EL (cell line): ENCODE data around the gene MBD6.
"Not testable (repeated sequence)": the region's sequence is repeated elsewhere in the genome, so short reads cannot be mapped to it uniquely, and the experiment has no call there.

Source experiments
- DNase-seq: peaks from one replicate; pipeline ENCODE4 v3.0.0-alpha.2; 2016

The MBD6 gene

DNA sequence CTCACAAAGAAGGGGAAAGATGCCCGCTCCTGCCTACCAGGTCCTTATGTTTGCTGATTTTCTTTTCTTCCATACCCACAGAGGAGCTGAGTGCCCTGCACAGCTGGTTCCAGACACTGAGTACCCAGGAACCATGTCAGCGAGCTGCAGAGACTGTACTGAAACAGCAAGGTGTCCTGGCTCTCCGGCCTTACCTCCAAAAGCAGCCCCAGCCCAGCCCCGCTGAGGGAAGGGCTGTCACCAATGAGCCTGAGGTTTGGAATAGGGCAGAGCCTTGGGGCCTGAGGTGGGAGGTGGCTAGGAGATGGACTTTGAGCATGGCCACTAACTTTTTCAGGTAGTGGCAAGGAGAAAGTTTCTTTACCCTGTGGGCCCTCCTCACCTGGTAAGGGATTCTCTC, 32.5 kb upstream of the MBD6 start:
- no peak for DNase-seq

DNA sequence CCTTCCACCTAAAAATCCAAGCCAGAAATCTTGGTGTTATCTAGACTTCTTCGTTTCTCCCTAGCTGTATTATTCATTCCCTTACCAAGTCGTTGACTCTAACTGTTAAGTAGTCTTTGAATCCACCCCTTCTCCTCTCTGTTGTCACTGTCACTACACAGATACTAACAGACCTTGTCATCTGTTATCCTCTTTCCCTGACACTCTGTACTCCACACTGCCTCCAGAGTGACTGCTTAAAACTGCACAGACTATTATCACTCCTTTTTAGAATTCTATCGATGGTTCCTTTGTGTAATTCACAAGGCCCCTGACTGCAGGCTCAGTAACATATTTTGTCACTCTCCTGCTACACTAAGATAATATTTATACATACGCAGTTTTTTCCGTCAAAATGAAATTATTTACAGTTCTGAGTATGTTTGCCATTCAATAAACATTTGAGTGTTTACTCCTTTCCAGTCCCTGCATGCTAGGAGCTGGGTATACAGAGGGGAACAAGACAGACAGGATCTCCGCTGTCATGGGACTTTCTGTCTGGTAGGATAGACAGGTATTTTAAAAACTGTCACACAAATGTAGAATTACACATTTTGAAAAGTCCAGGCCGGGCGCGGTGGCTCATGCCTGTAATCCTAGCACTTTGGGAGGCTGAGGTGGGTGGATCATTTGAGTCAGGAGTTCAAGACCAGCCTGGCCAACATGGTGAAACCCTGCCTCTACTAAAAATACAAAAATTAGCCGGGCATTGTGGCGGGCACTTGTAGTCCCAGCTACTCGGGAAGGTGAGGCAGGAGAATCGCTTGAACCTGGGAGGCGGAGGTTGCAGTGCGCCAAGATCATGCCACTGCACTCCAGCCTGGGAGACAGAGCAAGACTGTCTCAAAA, 31.0 kb upstream of the MBD6 start:
- DNase-seq: no peak

DNA sequence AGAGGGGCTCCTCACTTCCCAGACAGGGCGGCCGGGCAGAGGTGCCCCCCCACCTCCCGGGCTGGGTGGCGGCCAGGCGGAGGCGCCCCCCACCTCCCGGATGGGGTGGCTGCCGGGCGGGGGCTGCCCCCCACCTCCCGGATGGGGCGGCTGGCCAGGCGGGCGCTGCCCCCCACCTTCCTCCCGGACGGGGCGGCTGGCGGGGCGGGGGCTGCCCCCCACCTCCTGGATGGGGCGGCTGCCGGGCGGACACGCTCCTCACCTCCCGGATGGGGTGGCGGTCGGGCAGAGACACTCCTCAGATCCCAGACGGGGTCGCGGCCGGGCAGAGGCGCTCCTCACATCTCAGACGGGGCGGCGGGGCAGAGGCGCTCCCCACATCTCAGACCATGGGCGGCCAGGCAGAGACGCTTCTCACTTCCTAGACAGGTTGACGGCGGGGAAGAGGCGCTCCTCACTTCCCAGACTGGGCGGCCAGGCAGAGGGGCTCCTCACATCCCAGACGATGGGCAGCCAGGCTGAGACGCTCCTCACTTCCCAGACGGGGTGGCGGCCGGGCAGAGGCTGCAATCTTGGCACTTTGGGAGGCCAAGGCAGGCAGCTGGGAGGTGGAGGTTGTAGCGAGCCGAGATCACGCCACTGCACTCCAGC, 27.4 kb upstream of the MBD6 start:
- DNase-seq: not testable (repeated sequence)

DNA sequence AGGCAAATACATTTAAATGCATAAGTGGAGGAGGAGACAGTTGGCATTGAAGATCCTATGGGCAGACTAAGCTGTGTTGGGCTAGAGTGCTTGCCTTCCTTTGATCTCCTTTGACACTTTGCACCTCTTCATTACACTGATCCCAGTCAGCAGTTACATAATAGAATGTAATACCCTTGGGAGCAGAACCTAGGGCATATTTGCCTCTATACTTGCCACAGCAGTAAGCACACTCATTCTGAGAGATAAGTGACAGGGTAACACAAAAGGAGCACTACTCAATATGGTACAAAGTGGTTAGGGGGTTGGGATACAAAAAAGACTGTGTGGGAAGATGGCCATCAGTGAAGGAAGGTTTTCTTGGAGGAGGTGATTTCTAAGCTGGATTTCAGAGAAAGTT, 25.8 kb upstream of the MBD6 start:
- DNase-seq: no peak

DNA sequence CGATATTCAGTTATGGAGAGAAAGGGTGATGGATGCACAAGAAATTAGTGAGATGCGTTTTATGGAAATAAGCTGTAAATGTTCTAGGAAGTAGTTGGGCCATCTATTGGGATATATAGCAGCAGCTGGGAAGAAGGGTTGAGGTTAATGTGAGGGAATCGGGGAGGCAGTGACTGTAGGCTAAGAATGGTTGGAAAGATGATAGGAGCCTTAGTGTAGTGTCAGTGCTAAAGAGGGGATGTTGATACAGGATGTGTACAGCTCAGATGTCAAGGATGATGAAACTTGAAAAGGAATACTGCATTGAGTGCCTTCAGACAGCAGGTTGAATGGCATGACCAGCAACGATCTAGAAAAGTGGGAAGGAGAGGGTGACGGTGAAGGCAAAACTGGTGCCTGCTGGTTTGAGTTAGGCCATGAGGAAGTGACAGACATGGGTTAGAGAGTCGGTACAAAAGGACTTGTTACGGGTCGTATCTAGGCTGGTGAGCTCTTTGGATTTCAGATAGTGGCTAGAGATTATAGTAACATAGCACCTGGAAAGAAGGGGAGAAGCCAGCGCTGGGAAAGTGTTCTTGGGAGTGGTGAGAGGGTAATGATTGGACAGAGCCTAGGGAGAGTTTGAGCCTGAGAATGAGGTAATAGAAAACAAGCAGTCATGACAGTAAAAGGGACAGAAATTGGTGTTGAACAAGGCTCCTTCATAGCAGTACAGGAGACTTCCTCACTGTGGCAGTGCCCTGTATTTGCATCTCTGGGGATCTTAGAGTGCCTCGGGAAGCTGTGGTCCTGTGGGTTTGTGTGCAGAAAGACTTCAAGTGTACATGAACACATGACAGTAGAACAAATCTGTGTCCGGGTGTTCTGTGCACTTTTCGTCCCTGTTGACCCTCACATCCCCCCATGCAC, 25.1 kb upstream of the MBD6 start:
- DNase-seq: no peak

DNA sequence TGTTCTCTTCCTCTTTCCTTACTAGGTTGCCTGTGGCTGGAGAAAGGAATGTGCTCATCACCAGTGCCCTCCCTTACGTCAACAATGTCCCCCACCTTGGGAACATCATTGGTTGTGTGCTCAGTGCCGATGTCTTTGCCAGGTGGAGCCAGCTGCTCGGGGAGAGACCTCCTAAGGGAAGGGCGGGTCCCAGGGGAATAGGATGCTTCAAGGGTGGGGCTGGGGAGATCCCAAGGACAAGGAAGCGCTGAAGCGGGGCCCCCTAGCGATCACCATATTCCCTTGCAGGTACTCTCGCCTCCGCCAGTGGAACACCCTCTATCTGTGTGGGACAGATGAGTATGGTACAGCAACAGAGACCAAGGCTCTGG, 24.5 kb upstream of the MBD6 start:
- DNase-seq: no peak

DNA sequence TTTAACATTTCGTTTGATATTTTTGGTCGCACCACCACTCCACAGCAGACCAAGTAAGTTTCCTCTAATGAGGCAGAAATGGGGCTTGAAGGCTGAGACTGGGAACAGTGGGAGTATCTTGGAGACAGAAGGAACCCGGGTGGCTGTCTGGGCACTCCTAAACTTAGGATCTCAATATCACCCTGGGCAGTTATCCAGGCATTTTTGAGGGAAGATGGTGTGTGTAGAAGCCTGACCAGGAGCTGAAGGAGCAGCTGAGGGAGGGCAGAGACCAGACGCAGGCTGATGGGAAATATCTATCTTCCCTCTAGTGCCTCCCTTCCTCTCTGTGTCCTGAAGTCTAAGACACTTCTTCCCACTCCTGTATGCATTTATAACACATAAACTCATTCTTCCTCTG, 24.1 kb upstream of the MBD6 start:
- DNase-seq: no peak

DNA sequence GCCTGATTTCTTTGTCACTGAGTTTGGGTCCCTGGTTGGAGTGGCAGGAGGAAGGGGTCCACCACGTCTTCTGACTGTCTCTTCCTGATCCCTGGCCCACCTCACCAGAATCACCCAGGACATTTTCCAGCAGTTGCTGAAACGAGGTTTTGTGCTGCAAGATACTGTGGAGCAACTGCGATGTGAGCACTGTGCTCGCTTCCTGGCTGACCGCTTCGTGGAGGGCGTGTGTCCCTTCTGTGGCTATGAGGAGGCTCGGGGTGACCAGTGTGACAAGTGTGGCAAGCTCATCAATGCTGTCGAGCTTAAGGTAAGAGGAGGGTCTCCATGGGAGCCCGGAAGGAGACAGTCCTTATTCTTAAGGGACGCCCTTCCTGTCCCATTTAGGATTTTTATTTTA, 22.4 kb upstream of the MBD6 start:
- no peak for DNase-seq

DNA sequence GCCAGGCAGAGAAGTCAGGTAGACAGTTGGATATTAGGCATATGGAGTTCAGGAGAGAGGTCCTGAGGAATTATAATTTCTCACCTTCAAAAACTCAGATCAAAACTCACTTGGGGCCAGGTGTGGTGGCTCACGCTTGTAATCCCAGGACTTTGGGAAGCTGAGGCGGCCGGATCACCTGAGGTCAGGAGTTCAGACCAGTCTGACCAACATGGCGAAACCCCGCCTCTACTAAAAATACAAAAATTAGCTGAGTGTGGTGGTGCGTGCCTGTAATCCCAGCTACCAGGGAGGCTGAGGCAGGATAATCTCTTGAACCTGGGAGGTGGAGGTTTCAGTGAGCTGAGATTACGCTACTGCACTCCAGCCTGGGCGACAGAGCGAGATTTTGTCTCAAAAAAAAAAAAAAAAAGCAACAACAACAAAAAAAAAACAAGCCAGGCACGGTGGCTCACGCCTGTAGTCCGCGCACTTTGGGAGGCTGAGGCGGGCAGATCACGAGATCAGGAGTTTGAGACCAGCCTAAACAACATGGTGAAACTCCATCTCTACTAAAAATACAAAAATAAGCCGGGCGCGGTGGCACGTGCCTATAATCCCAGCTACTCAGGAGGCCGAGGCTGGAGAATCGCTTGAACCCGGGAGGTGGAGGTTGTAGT, 20.2 kb upstream of the MBD6 start:
- DNase-seq: not testable (repeated sequence)

DNA sequence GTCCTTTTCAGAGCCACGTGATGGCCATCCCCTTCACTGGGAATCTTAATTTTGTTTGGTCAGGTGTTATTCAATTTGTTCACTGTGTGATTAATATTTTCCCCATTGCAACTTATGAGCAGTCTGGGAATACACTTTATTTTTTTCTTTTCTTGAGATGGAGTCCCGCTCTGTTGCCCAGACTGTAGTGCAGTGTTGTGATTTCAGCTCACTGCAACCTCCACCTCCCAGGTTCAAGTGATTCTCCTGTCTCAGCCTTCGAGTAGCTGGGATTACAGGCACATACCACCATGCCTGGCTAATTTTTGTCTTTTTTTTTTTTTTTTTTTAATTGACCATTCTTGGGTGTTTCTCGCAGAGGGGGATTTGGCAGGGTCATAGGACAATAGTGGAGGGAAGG, 16.1 kb upstream of the MBD6 start:
- DNase-seq: not testable (repeated sequence)

DNA sequence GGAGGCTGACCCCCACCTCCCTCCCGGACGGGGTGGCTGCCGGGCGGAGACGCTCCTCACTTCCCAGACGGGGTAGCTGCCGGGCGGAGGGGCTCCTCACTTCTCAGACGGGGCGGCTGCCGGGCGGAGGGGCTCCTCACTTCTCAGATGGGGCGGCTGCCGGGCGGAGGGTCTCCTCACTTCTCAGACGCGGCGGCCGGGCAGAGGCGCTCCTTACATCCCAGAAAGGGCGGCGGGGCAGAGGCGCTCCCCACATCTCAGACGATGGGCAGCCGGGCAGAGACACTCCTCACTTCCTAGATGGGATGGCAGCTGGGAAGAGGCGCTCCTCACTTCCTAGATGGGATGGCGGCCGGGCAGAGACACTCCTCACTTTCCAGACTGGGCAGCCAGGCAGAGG, 14.8 kb upstream of the MBD6 start:
- DNase-seq: not testable (repeated sequence)

DNA sequence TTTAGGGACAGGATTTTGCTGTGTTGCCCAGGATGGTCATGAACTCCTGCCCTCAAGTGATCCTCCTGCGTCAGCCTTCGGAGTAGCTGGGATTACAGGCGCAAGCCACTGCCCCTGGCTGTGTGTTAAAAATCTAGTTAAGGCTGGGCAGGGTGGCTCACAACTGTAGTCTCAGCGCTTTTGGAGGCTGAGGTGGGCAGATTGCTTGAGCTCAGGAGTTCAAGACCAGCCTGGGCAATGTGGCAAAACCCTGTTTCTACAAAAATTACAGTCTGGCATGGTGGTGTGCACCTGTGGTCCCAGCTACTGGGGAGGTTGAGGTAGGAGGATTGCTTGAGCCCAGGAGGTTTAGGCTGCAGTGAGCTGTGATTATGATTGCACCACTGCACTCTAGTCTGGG, 11.5 kb upstream of the MBD6 start:
- DNase-seq: no peak

DNA sequence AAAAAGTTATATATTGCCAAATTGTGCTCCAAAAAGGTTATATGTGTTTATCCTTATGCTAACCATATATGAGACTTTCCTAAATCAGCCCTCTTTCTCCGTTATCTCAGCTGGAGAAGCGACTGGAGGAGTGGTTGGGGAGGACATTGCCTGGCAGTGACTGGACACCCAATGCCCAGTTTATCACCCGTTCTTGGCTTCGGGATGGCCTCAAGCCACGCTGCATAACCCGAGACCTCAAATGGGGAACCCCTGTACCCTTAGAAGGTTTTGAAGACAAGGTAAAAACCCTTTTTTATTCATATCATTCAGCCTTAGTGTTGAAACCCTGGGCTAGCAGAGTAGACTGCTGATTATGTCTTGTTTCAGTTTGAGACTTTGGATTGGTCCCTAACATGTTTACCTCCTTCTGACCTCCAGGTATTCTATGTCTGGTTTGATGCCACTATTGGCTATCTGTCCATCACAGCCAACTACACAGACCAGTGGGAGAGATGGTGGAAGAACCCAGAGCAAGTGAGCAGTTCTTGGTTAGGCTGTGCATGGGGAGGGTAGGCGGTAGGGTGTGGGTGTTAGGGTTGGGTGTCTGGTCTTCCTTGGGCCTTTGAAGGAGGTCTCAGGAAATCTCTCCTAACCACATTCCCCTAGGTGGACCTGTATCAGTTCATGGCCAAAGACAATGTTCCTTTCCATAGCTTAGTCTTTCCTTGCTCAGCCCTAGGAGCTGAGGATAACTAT, 10.9 kb upstream of the MBD6 start:
- no peak for DNase-seq

DNA sequence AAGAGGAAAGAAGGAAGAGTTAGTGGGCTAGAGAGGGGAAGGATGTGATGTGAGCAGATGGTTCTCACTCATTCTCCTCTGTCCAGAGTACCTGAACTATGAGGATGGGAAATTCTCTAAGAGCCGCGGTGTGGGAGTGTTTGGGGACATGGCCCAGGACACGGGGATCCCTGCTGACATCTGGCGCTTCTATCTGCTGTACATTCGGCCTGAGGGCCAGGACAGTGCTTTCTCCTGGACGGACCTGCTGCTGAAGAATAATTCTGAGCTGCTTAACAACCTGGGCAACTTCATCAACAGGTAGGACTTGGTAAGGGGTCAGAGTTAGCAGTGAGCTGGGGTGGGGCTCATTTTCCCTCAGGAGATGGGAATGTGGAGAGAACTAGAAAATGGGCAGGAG, 10.0 kb upstream of the MBD6 start:
- DNase-seq: no peak

DNA sequence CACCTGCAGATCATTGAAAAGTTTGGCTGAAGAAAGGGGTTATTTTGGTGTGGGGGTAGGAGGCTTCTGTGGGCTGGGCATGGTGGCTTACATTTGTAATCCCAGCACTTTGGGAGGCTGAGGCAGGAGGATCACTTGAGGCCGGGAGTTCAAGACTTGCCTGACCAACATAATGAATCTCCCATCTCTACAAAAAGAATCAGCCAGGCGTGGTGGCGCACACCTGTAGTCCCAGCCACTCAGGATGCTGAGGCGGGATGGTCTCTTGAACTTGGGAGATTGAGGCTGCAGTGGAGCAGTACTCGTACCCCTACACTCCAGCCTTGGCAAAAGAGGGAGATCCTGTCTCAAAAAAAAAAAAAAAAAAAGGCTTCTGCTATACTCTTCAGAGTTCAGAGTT, 9.4 kb upstream of the MBD6 start:
- DNase-seq: no peak

DNA sequence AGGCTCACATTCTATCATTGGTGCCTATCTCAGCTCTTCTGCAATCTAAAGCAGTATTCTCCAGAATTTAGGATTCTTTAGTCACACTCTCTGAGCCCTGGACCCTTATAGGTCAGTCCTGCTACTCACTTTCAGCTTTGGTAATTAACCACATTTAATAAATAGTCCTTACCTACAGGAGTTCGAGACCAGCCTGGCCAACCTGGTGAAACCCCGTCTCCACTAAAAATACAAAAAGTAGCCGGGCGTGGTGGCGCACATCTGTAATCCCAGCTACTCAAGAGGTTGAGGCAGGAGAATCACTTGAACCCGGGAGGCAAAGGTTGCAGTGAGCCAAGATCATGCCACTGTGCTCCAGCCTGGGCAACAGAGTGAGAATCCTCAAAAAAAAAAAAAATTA, 8.9 kb upstream of the MBD6 start:
- not testable (repeated sequence) for DNase-seq

DNA sequence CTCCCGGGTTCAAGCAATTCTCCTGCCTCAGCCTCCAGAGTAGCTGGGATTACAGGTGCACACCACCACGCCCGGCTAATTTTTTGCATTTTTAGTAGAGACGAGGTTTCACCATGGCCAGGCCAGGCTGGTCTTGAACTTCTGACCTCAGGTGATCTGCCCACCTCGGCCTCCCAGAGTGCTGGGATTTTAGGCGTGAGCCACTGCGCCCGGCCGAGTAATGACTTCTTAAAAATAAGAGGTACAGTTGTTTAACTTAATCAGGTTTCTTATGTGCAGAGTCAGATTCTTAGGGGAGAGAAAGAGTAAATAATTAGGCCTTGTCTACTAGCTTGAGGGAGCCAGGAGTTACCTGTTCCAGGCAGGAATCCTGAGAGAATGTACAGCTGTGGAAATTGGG, 8.4 kb upstream of the MBD6 start:
- DNase-seq: not testable (repeated sequence)

DNA sequence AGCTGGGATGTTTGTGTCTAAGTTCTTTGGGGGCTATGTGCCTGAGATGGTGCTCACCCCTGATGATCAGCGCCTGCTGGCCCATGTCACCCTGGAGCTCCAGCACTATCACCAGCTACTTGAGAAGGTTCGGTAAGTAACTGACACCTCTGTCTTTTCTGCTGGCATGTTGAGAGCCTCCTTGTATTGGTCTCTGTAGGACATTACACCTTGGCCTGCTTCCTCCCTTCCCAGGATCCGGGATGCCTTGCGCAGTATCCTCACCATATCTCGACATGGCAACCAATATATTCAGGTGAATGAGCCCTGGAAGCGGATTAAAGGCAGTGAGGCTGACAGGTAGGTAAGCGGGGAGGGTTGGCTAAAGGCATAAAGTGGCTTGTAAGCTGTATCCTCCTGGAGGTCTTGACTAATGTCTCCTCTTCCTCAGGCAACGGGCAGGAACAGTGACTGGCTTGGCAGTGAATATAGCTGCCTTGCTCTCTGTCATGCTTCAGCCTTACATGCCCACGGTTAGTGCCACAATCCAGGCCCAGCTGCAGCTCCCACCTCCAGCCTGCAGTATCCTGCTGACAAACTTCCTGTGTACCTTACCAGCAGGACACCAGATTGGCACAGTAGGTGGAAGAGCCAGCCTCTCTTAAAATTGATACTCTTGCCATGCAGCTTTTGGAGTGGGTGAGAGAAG, 7.8 kb upstream of the MBD6 start:
- no peak for DNase-seq

DNA sequence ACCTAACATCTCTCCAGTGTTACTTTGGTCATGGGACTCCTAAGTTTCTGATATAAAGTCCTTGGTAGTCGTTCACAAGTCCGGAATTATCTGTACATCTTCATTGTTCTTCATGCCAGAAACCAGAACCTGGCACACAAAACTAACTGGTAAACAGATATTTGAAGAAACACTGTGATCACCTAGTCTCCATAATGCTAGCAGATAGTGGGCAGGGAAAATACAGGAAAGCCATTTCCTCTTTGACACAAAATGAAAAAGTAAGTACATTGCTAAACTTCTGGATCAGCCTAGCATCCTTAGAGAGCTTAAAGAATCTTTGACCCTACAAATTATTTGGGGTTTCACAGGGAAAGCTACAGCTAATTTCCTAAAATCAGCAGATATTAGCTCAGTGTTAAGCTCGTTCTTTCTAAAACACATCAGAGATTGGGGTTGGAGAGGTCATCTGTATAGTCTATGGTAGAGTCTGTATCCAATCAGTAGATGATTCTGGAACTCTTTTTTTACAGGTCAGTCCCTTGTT, 7.2 kb upstream of the MBD6 start:
- DNase-seq: no peak

DNA sequence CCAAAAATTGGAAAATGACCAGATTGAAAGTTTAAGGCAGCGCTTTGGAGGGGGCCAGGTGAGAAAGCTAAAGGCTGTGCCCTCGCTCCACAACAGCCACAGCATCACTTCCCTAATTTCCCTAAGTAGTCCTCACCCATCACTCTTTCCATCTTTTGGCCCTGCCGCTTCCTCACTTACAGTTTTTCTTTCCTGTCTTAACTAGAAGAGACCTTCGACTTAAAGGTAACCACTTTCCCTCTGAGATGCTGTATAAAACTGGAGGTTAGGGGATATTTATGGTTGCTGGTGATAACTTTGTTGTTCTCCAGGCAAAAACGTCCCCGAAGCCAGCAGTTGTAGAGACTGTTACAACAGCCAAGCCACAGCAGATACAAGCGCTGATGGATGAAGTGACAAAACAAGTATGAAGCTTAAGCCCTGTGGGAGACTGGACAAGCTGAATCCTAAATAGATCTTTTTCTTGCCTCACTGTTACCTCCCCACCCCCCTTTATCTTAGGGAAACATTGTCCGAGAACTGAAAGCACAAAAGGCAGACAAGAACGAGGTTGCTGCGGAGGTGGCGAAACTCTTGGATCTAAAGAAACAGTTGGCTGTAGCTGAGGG, 6.6 kb upstream of the MBD6 start:
- DNase-seq: no peak

DNA sequence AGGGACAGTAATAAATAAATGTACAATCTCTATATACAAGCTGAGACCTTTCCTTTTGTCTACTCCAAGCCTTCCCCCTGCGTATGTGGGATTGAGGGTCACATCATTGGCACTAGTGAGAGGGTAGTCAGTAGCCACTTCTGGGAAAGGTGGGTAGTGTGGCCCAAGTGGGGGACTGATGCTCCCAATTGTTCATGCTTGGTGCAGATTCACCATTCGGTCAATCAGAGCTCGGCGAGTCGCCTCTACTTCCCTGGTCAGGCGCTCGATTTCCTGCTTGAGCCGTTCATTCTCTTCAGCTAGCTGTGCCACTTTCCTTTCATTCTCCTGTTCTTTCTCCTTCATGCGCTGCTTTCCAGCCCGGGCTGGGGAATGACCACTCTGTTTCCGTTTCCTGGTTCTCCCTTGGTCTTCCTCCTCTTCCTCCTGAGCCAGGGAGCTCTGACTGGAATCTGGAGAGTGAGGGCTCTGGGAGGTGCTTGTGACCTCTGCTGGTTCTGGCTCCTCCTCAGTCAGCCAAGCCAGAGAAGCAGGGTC, 5.9 kb upstream of the MBD6 start:
- DNase-seq: no peak
